HG03039 (cell line): ENCODE data around the gene BAIAP2L2.
"Not testable (repeated sequence)": the region's sequence is repeated elsewhere in the genome, so short reads cannot be mapped to it uniquely, and the experiment has no call there.

ENCODE experiments used
- ATAC-seq: cut with Tn5 transposase; IDR thresholded peaks from one replicate; pipeline ENCODE4 v1.9.1; 2021; ENCODE audit warnings: mild to moderate bottlenecking, moderate library complexity; ENCODE audit not compliant: unreplicated experiment

Gene BAIAP2L2

GRCh38 chr22:38129856-38130255 is 19.4 kb upstream of the BAIAP2L2 start:
- no peak for ATAC-seq

- no peak for ATAC-seq
Measured at GRCh38 chr22:38129021-38129420, 18.5 kb upstream of the BAIAP2L2 start.

GRCh38 chr22:38127869-38128268 is 17.4 kb upstream of the BAIAP2L2 start:
- ATAC-seq = no peak

GRCh38 chr22:38126928-38127668 is 16.6 kb upstream of the BAIAP2L2 start:
- ATAC-seq = no peak

- ATAC-seq = no peak
Measured at GRCh38 chr22:38125751-38126201, 15.3 kb upstream of the BAIAP2L2 start.

- no peak for ATAC-seq
Measured at GRCh38 chr22:38125038-38125610, 14.6 kb upstream of the BAIAP2L2 start.

GRCh38 chr22:38124236-38124974 is 13.9 kb upstream of the BAIAP2L2 start:
- ATAC-seq = no peak

GRCh38 chr22:38122616-38123015 is 12.1 kb upstream of the BAIAP2L2 start:
- no peak for ATAC-seq

GRCh38 chr22:38120359-38121110 is 10.1 kb upstream of the BAIAP2L2 start:
- no peak for ATAC-seq

GRCh38 chr22:38118747-38119146 is 8.3 kb upstream of the BAIAP2L2 start:
- ATAC-seq = not testable (repeated sequence)

- no peak for ATAC-seq
Measured at GRCh38 chr22:38118182-38118581, 7.7 kb upstream of the BAIAP2L2 start.

GRCh38 chr22:38117556-38117955 is 7.1 kb upstream of the BAIAP2L2 start:
- ATAC-seq = not testable (repeated sequence)

GRCh38 chr22:38115423-38116205 is 5.1 kb upstream of the BAIAP2L2 start:
- ATAC-seq = no peak

- no peak for ATAC-seq
Measured at GRCh38 chr22:38114484-38115398, 4.3 kb upstream of the BAIAP2L2 start.

- ATAC-seq = no peak
Measured at GRCh38 chr22:38112381-38112780, 1.9 kb upstream of the BAIAP2L2 start.

- no peak for ATAC-seq
Measured at GRCh38 chr22:38111925-38112355, 1.5 kb upstream of the BAIAP2L2 start.

- no peak for ATAC-seq
Measured at GRCh38 chr22:38110863-38111852, 674 bp upstream of the BAIAP2L2 start.

GRCh38 chr22:38109371-38110001 is 998 bp downstream of the BAIAP2L2 start:
- no peak for ATAC-seq
